PC-3 (cell line): ENCODE measurements around the gene TMEM59L. TPM values are rescaled to one million over a fixed set of nuclear protein-coding genes. Genes with fewer than 3 reads are reported as not detected.

ENCODE experiments used
- ATAC-seq: fragments of 200-7000 bp; cut with Tn5 transposase; 2 replicates; pipeline ENCODE4 v1.9.1; 2020; ENCODE audit warnings: mild to moderate bottlenecking, moderate library complexity
- BruUV-seq: library from RNA; stranded (reverse); fragments of 400-500 nt; replicated peaks from 2 replicates; lab custom pipeline; 2021; lab: Mats Ljungman, UMichigan
- CTCF ChIA-PET: fragments of 300-600 bp; sonication (Branson Sonifier 250); formaldehyde crosslinking; loops from one replicate; lab custom pipeline; 2022; ENCODE audit warnings: antibody characterized with exemption; lab: Charles Lee
- POLR2A ChIA-PET: fragments of 300-600 bp; sonication (Branson Sonifier 250); formaldehyde crosslinking; loops from one replicate; lab custom pipeline; 2022; ENCODE audit warnings: antibody characterized with exemption; ENCODE audit not compliant: unreplicated experiment; lab: Charles Lee
- DNase-seq: peaks from one replicate; pipeline ENCODE4 v3.0.0-alpha.2; 2015
- H2AFZ ChIP-seq: fragments of 300-600 bp; sonication (generic); 2 replicates; pipeline ENCODE4 v1.6.0; 2016; ENCODE audit warnings: antibody characterized with exemption, low read length
- H3F3A ChIP-seq: fragments of 300-600 bp; sonication (generic); one replicate; pipeline ENCODE4 v1.6.0; 2017; ENCODE audit warnings: antibody characterized with exemption, low read length, control low read depth, mild to moderate bottlenecking; ENCODE audit not compliant: unreplicated experiment
- H3K27ac ChIP-seq: fragments of 300-600 bp; sonication (generic); 2 replicates; pipeline ENCODE4 v1.5.1; 2016; ENCODE audit warnings: mild to moderate bottlenecking, low read length
- H3K27me3 ChIP-seq: fragments of 300-600 bp; sonication (generic); 2 replicates; pipeline ENCODE4 v1.6.1; 2016; ENCODE audit warnings: low read length, mixed read lengths
- H3K36me3 ChIP-seq: fragments of 300-600 bp; sonication (generic); 2 replicates; pipeline ENCODE4 v1.6.1; 2016; ENCODE audit warnings: low read depth, mixed run types, low read length, mixed read lengths
- H3K4me1 ChIP-seq: fragments of 300-600 bp; sonication (generic); 2 replicates; pipeline ENCODE4 v1.5.1; 2016; ENCODE audit warnings: low read length; ENCODE audit not compliant: insufficient read depth
- H3K4me2 ChIP-seq: fragments of 300-600 bp; sonication (generic); 2 replicates; pipeline ENCODE4 v1.6.0; 2016; ENCODE audit warnings: low read length
- H3K4me3 ChIP-seq: fragments of 300-600 bp; sonication (generic); 2 replicates; pipeline ENCODE4 v1.5.1; 2016; ENCODE audit warnings: mild to moderate bottlenecking, low read length, mixed read lengths
- H3K79me2 ChIP-seq: fragments of 300-600 bp; sonication (generic); 2 replicates; pipeline ENCODE4 v1.6.1; 2017; ENCODE audit warnings: low read length, mixed read lengths
- H3K9ac ChIP-seq: fragments of 300-600 bp; sonication (generic); 2 replicates; pipeline ENCODE4 v1.6.0; 2016; ENCODE audit warnings: mild to moderate bottlenecking, low read length
- H3K9me2 ChIP-seq: fragments of 300-600 bp; sonication (generic); replicated peaks from 2 replicates; pipeline ENCODE4 v1.6.1; 2016; ENCODE audit warnings: mixed run types, low read length, mixed read lengths
- H3K9me3 ChIP-seq: fragments of 300-600 bp; sonication (generic); 2 replicates; pipeline ENCODE4 v1.6.1; 2016; ENCODE audit warnings: low read length, mixed read lengths
- H4K20me1 ChIP-seq: fragments of 300-600 bp; sonication (generic); 2 replicates; pipeline ENCODE4 v1.6.1; 2016; ENCODE audit warnings: low read length, mixed read lengths
- EZH2 ChIP-seq: fragments of 300-600 bp; sonication (generic); IDR thresholded peaks from one replicate; pipeline ENCODE4 v1.6.1; 2017; ENCODE audit warnings: antibody characterized with exemption, mild to moderate bottlenecking, low read length; ENCODE audit not compliant: unreplicated experiment
- EZH2phosphoT487 ChIP-seq: fragments of 300-600 bp; sonication (generic); IDR thresholded peaks from 2 replicates; pipeline ENCODE4 v1.6.1; 2018; ENCODE audit warnings: mild to moderate bottlenecking, antibody characterized with exemption, low read length, borderline replicate concordance
- intact Hi-C: fragments of 100-400 bp; cut with micrococcal nuclease; formaldehyde crosslinking; loops from 2 replicates; pipeline ENCODE4 v1.9.0; 2023
- total RNA-seq: library from RNA; depleted of rRNA; stranded (reverse); fragments of >200 nt; gene quantifications from 2 replicates; pipeline ENCODE4 v1.2.3, GENCODE V29; 2014
- TF ChIP-seq, protein P1 (sequence below): fragments of 300-600 bp; sonication (generic); conservative IDR thresholded peaks from 2 replicates; pipeline ENCODE4 v1.5.1; 2017; ENCODE audit warnings: antibody characterized with exemption, low read depth, mild to moderate bottlenecking, low read length

The TMEM59L gene
- total RNA-seq, 1 experiment from 2014 or later, result 0.44 TPM

DNA sequence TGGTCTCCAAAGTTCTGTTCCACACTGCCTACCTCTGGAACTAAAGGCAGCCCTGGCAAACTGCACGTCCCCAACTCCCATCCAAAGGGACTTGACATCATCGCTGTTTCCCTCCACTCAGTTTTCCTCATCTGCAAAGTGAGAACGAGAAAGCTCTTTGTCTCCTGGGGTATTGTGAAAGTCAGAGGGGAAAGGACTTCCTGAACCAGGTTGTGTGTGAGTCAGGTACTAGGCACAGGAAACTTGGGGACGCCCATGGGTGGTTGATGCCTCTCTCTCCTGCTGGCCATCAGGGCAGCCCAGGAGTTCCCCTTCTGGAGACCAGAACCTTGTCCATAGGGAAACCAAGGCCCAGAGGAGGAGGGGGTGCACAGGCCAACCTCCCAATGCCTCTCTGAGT is 10.8 kb upstream of the TMEM59L start:
- H3K9me2 ChIP-seq, result no peaks in the 10 kb centered on the region
- no peaks in the 10 kb centered on the region for H3K9me3 ChIP-seq
- H3K27ac ChIP-seq, result no peak overlapping the region
- no TSS peak for BruUV-seq
- TF ChIP-seq, protein P1, sequence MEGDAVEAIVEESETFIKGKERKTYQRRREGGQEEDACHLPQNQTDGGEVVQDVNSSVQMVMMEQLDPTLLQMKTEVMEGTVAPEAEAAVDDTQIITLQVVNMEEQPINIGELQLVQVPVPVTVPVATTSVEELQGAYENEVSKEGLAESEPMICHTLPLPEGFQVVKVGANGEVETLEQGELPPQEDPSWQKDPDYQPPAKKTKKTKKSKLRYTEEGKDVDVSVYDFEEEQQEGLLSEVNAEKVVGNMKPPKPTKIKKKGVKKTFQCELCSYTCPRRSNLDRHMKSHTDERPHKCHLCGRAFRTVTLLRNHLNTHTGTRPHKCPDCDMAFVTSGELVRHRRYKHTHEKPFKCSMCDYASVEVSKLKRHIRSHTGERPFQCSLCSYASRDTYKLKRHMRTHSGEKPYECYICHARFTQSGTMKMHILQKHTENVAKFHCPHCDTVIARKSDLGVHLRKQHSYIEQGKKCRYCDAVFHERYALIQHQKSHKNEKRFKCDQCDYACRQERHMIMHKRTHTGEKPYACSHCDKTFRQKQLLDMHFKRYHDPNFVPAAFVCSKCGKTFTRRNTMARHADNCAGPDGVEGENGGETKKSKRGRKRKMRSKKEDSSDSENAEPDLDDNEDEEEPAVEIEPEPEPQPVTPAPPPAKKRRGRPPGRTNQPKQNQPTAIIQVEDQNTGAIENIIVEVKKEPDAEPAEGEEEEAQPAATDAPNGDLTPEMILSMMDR, result no peak
- TF ChIP-seq EZH2, result no peak
- no peak for TF ChIP-seq EZH2phosphoT487
- H3K9ac ChIP-seq, result no peak overlapping the region
- no peaks in the 10 kb centered on the region for H3F3A ChIP-seq
- ATAC-seq (no peak), DNase-seq (no peak)
- no peaks in the 10 kb centered on the region for H3K79me2 ChIP-seq
- H2AFZ ChIP-seq, result no peak overlapping the region
- no peaks in the 10 kb centered on the region for H4K20me1 ChIP-seq
- ChIA-PET POLR2A (no interaction called here), CTCF (no interaction called here)
- H3K36me3 ChIP-seq, result no peaks in the 10 kb centered on the region
- intact Hi-C loops, result loop anchor here (10.0 kb wide), 1 partner anchor 173 kb away; no protein-coding TSS in a partner anchor
- no peak overlapping the region for H3K4me3 ChIP-seq
- peaks cover 23% of the 10 kb centered on the region for H3K27me3 ChIP-seq
- no peaks in the 10 kb centered on the region for H3K4me1 ChIP-seq
- no peak overlapping the region for H3K4me2 ChIP-seq

DNA sequence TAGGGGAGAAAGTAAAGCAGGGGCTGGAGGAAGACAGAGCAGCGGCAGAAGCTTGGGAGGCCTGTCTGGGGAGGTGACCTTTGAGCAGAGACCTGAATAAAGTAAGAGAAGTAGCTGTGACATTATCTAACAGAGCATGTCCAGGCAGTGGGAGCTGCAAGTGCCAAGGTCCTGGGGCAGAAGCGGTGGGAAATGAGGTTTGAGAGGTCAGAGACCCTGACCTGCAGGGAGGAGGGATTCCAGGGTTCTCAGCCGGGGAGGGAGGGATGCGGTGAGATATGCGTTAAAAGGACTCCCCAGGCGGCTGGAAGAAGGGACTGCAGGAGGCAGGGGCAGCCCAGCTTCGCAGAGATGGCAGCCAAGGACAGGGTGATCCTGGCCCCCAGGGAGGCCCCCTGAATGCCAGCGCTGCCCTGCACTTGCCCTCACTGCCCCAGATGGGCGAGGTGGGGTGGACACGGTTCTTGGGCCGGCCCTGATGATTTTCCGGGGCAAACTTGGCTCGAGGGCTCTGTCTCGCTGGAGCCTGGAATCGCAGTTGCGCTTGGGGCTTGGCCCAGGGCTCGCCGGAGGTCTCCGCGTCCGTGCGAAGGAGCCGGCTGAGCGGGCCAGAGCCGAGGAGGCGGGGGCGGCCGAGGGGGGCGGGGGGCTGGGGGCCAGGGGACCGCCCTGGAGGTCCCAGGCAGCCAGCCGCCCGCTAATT is 9.3 kb upstream of the TMEM59L start:
- Histone ChIP-seq H3K9me2 (no peaks in the 10 kb centered on the region), H3K9me3 (no peaks in the 10 kb centered on the region), H3K4me3 (no peak overlapping the region), H2AFZ (no peak overlapping the region), H3K27ac (no peak overlapping the region), H3K36me3 (no peaks in the 10 kb centered on the region), H3K9ac (no peak overlapping the region), H3K4me1 (no peaks in the 10 kb centered on the region; the same call in 1 of the 2 replicates), H3K79me2 (no peaks in the 10 kb centered on the region), H3K27me3 (peaks cover 36% of the 10 kb centered on the region), H3F3A (no peaks in the 10 kb centered on the region), H4K20me1 (no peaks in the 10 kb centered on the region), H3K4me2 (no peak overlapping the region)
- BruUV-seq, result no TSS peak
- DNase-seq (peak; percentile 15), ATAC-seq (peak; percentile 60)
- no peak for TF ChIP-seq EZH2
- TF ChIP-seq EZH2phosphoT487, result no peak
- TF ChIP-seq, protein P1, result peak; percentile 25; the same call in 1 of the 2 replicates
- ChIA-PET CTCF (no interaction called here), POLR2A (no interaction called here)
- intact Hi-C loops, result loop anchor here (10.0 kb wide), 1 partner anchor 171 kb away; no protein-coding TSS in a partner anchor
